Measurements from ENCODE around the gene CFAP97D2.
"Not testable (repeated sequence)": the region's sequence is repeated elsewhere in the genome, so short reads cannot be mapped to it uniquely, and the experiment has no call there.

The CFAP97D2 gene

GRCh38 chr13:114237415-114238112 is 58.5 kb downstream of the CFAP97D2 start:
- no peak for DNase-seq

- no peak for DNase-seq
These were observed 62.9 kb downstream of the CFAP97D2 start for GRCh38 chr13:114241918-114242317.

GRCh38 chr13:114243971-114244370 is 64.9 kb downstream of the CFAP97D2 start:
- DNase-seq: no peak

- no peak for DNase-seq
These were observed 65.6 kb downstream of the CFAP97D2 start for GRCh38 chr13:114244637-114245036.

- no peak for DNase-seq
These were observed 69.0 kb downstream of the CFAP97D2 start for GRCh38 chr13:114248011-114248410.

GRCh38 chr13:114249077-114249476 is 70.0 kb downstream of the CFAP97D2 start:
- no peak for DNase-seq

GRCh38 chr13:114251639-114252440 is 72.8 kb downstream of the CFAP97D2 start:
- DNase-seq: not testable (repeated sequence)

GRCh38 chr13:114256547-114256946 is 77.5 kb downstream of the CFAP97D2 start:
- DNase-seq: no peak

GRCh38 chr13:114257014-114257413 is 78.0 kb downstream of the CFAP97D2 start:
- DNase-seq: no peak

GRCh38 chr13:114258589-114258988 is 79.5 kb downstream of the CFAP97D2 start:
- no peak for DNase-seq

GRCh38 chr13:114259374-114259773 is 80.3 kb downstream of the CFAP97D2 start:
- no peak for DNase-seq

GRCh38 chr13:114259974-114260373 is 80.9 kb downstream of the CFAP97D2 start:
- DNase-seq: no peak

- DNase-seq: no peak
These were observed 81.8 kb downstream of the CFAP97D2 start for GRCh38 chr13:114260814-114261213.

GRCh38 chr13:114261328-114261965 is 82.4 kb downstream of the CFAP97D2 start:
- no peak for DNase-seq

- no peak for DNase-seq
These were observed 84.5 kb downstream of the CFAP97D2 start for GRCh38 chr13:114263578-114263977.

- not testable (repeated sequence) for DNase-seq
These were observed 85.3 kb downstream of the CFAP97D2 start for GRCh38 chr13:114264313-114264712.

- DNase-seq: no peak
These were observed 86.0 kb downstream of the CFAP97D2 start for GRCh38 chr13:114264886-114265611.

- no peak for DNase-seq
These were observed 87.2 kb downstream of the CFAP97D2 start for GRCh38 chr13:114266241-114266640.

- DNase-seq: no peak
These were observed 89.6 kb downstream of the CFAP97D2 start for GRCh38 chr13:114268344-114269280.

GRCh38 chr13:114269281-114269770 is 90.3 kb downstream of the CFAP97D2 start:
- no peak for DNase-seq

Data from hippocampal formation (tissue), 2 donors.